Measurements from ENCODE around the gene RRAGD. TPM values are rescaled to one million over a fixed set of nuclear protein-coding genes. Genes with fewer than 3 reads are reported as not detected.

The RRAGD gene
- total and polyA plus RNA-seq, 2 of the 8 experiments (the other 6 are each of a cell fraction or from before 2014, with no cell fraction given), result 7.2 to 30.8 TPM

DNA sequence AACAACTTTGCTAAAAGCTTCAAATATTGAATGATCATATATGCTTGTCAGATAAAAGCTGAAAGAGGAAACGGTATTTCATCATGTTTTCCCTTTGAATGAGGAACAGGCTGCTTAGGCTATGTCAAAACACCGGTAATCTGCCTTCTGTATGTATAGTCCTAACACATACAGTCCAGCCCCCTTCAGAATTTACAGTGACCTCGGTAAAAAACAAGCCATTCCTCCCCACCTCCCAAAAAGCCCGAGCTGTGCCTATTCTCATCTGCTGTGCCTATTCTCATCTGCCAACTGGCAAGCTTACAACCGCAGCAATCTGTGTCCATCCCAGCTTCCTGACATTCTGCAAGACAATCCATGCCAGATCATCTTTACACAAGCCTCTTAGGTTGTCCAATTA lies 32.8 kb downstream of the RRAGD start (continued):
- TF ChIP-seq PHF8 (conservative IDR thresholded peaks at IDR 0.05; ENCODE audit: low read depth, low read length), result no peak
- no peak for TF ChIP-seq POLR2AphosphoS5 (IDR thresholded peaks at IDR 0.05; ENCODE audit: low read depth, low read length)
- no peak for TF ChIP-seq TCF12 (IDR thresholded peaks at IDR 0.05; ENCODE audit: low read depth, low read length)
